ENCODE data around the gene TSC2. TPM values are rescaled to one million over a fixed set of nuclear protein-coding genes. Genes with fewer than 3 reads are reported as not detected.

The TSC2 gene
- total RNA-seq, 4 donors from 2014 or later, result 88.3 to 206 (median 127) TPM

- no peak for DNase-seq
- no peak overlapping the region for H3K4me3 ChIP-seq
- peaks cover 0 to 9% (median 0%) of the 10 kb centered on the region in 4 donors for H3K36me3 ChIP-seq
- no peaks in the 10 kb centered on the region for H3K9me3 ChIP-seq
- TF ChIP-seq POLR2AphosphoS5 (IDR thresholded peaks at IDR 0.05) (peak in 1 of 3 donors; percentile 17), POLR2A (IDR thresholded peaks at IDR 0.05) (no peak), CTCF (IDR thresholded peaks at IDR 0.05) (no peak)
- WGBS, 2 donors (ENCODE audit: low coverage in 1 of 2), result 90% methylated on average over 25 of the region's 30 CpGs; no CpG with 5 or more reads in 1 of the 2 donors
- in situ Hi-C loops (cut with MboI; ENCODE audit: low pct_ligation_motif_present in 1 of 4, low pct_unique_long_range_greater_than_20kb in 1 of 4, low sequenced_read_pairs in 3 of 4), result no loop called here
- H3K27me3 ChIP-seq, result no peaks in the 10 kb centered on the region
- H3K27ac ChIP-seq, result peak overlapping the region in 1 of 4 donors; percentile 44
- peaks cover 4 to 39% (median 22%) of the 10 kb centered on the region in 4 donors for H3K4me1 ChIP-seq
- intact Hi-C loops (cut with DNase I; ENCODE audit: low total_unique reads), result no loop called here
These were observed 39.3 kb downstream of the TSC2 start for GRCh38 chr16:2086812-2087747.

GRCh38 chr16:2087748-2088631 lies 40.2 kb downstream of the TSC2 start:
- intact Hi-C loops (cut with DNase I; ENCODE audit: low total_unique reads) (no loop called here), in situ Hi-C loops (cut with MboI; ENCODE audit: low pct_ligation_motif_present in 1 of 4, low pct_unique_long_range_greater_than_20kb in 1 of 4, low sequenced_read_pairs in 3 of 4) (no loop called here)
- Histone ChIP-seq H3K9me3 (no peaks in the 10 kb centered on the region), H3K27me3 (no peaks in the 10 kb centered on the region), H3K4me3 (no peak overlapping the region), H3K4me1 (peaks cover 4 to 40% (median 27%) of the 10 kb centered on the region in 4 donors), H3K36me3 (peaks cover 0 to 9% (median 0%) of the 10 kb centered on the region in 4 donors), H3K27ac (peak overlapping the region in 1 of 4 donors; percentile 44)
- TF ChIP-seq POLR2A (IDR thresholded peaks at IDR 0.05) (no peak), POLR2AphosphoS5 (IDR thresholded peaks at IDR 0.05) (peak in 1 of 3 donors; percentile 42), EP300 (IDR thresholded peaks at IDR 0.05; ENCODE audit: low read depth) (no peak), CTCF (IDR thresholded peaks at IDR 0.05) (no peak)
- DNase-seq, result peak; percentile 26
- WGBS, 2 donors (ENCODE audit: low coverage in 1 of 2), result 89 to 100% methylated on average over 1 to 37 of the region's 41 CpGs

DNA sequence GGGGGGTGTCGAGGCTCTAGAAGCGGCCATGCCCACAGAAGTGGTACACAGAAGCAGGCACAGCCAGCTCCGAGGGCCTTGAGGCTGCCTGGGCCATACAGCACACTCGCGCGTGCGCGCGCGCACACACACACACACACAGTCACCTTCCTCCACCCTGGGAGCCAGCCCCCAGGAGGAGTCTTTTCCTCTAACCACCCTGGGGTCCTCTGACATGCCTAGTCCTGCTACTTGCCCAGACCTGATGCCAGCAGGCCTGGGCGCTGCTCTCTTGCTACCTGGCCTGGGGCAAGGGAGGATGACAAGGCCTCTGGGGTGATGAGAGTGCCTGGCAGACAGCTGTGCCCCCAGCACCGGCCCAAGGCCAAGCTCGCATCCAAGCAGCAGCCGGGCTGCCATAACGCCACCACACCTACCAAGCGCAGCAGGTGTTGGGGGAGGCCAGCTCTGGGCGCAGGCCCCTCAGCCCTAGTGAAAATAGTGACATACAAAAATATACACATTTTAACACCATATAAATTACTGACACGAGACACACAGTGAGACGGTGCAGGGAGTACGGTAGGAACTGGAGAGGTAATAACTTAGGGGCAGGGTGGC lies 41.1 kb downstream of the TSC2 start:
- no peak overlapping the region for H3K4me3 ChIP-seq
- DNase-seq, result no peak
- no peaks in the 10 kb centered on the region for H3K27me3 ChIP-seq
- in situ Hi-C loops (cut with MboI; ENCODE audit: low pct_ligation_motif_present in 1 of 4, low pct_unique_long_range_greater_than_20kb in 1 of 4, low sequenced_read_pairs in 3 of 4) (no loop called here), intact Hi-C loops (cut with DNase I; ENCODE audit: low total_unique reads) (no loop called here)
- H3K9me3 ChIP-seq, result no peaks in the 10 kb centered on the region
- TF ChIP-seq CTCF (IDR thresholded peaks at IDR 0.05), result no peak
- TF ChIP-seq POLR2A (IDR thresholded peaks at IDR 0.05), result no peak
- TF ChIP-seq EP300 (IDR thresholded peaks at IDR 0.05; ENCODE audit: low read depth), result no peak
- TF ChIP-seq POLR2AphosphoS5 (IDR thresholded peaks at IDR 0.05), result no peak
- H3K4me1 ChIP-seq, result peaks cover 4 to 40% (median 29%) of the 10 kb centered on the region in 4 donors
- WGBS, 2 donors (ENCODE audit: low coverage in 1 of 2), result 88% methylated on average over 20 of the region's 20 CpGs; no CpG with 5 or more reads in 1 of the 2 donors
- H3K27ac ChIP-seq, result peak overlapping the region in 2 of 4 donors; percentile 91 to 93
- H3K36me3 ChIP-seq, result peaks cover 0 to 9% (median 0%) of the 10 kb centered on the region in 4 donors

Measured in transverse colon (tissue), 4 donors.